CD14-positive monocyte (primary cell): ENCODE measurements around the gene PAFAH2. TPM values are rescaled to one million over a fixed set of nuclear protein-coding genes. Genes with fewer than 3 reads are reported as not detected.

Experiments used
- DNase-seq, 3 donors: peaks; one replicate each; pipeline ENCODE4 v3.0.0-alpha.2; 2011 to 2022
- H2AFZ ChIP-seq: 2 replicates; pipeline ENCODE4 v1.6.0; 2012; ENCODE audit warnings: mild to moderate bottlenecking, low read depth, low read length, inconsistent platforms; ENCODE audit not compliant: insufficient read depth, poor library complexity, severe bottlenecking
- H3K27ac ChIP-seq, 2 donors: 1 replicate in 1 of 2; 2 replicates in 1 of 2; pipeline ENCODE4 v1.5.1; 2012 to 2013; ENCODE audit warnings: low read length in 2 of 2, control low read depth in 1 of 2, inconsistent platforms in 1 of 2, low read depth in 1 of 2, mild to moderate bottlenecking in 1 of 2
- H3K27me3 ChIP-seq, 2 donors: one replicate each; pipeline versions ENCODE4 v1.6.0 to v1.6.1; 2011 to 2013; ENCODE audit warnings: low read length in 2 of 2; ENCODE audit not compliant: control insufficient read depth in 2 of 2, insufficient read depth in 2 of 2
- H3K36me3 ChIP-seq, 2 donors: replicated peaks in 1 of 2; 1 replicate in 1 of 2; 2 replicates in 1 of 2; pipeline versions ENCODE4 v1.5.1 to v1.6.1; 2012 to 2013; ENCODE audit warnings: low read length in 2 of 2, control low read depth in 1 of 2, inconsistent platforms in 1 of 2, mild to moderate bottlenecking in 1 of 2; ENCODE audit not compliant: insufficient read depth in 2 of 2, control insufficient read depth in 1 of 2
- H3K4me1 ChIP-seq, 2 donors: 1 replicate in 1 of 2; 2 replicates in 1 of 2; pipeline versions ENCODE4 v1.5.1 to v1.6.1; 2012 to 2013; ENCODE audit warnings: low read length in 2 of 2, control low read depth in 1 of 2, inconsistent platforms in 1 of 2, mild to moderate bottlenecking in 1 of 2, moderate library complexity in 1 of 2; ENCODE audit not compliant: insufficient read depth in 2 of 2, control insufficient read depth in 1 of 2
- H3K4me2 ChIP-seq: replicated peaks from 2 replicates; pipeline ENCODE3; 2012; ENCODE audit warnings: low read length, moderate library complexity, mild to moderate bottlenecking; ENCODE audit not compliant: poor library complexity, severe bottlenecking; ENCODE audit errors: extremely low read depth
- H3K4me3 ChIP-seq, 3 experiments: fragments of 200-600 bp in 1 of 3; sonication (generic) in 1 of 3; replicated peaks in 1 of 3; 1 replicate in 2 of 3; 2 replicates in 1 of 3; pipeline ENCODE4 v1.5.1; 2011 to 2013; ENCODE audit warnings: low read length in 3 of 3, mild to moderate bottlenecking in 3 of 3, control low read depth in 2 of 3, low read depth in 2 of 3, inconsistent platforms in 1 of 3, moderate library complexity in 1 of 3
- H3K79me2 ChIP-seq: 2 replicates; pipeline ENCODE4 v1.6.0; 2012; ENCODE audit warnings: mild to moderate bottlenecking, control low read depth, inconsistent platforms, low read length, moderate library complexity; ENCODE audit not compliant: insufficient read depth
- H3K9ac ChIP-seq: 2 replicates; pipeline ENCODE4 v1.6.0; 2017; ENCODE audit warnings: low read length, mild to moderate bottlenecking; ENCODE audit not compliant: insufficient read depth, poor library complexity, severe bottlenecking
- H3K9me3 ChIP-seq, 2 donors: replicated peaks in 1 of 2; 1 replicate in 1 of 2; 2 replicates in 1 of 2; pipeline versions ENCODE4 v1.5.1 to v1.6.1; 2012 to 2013; ENCODE audit warnings: low read length in 2 of 2, control low read depth in 1 of 2; ENCODE audit not compliant: control insufficient read depth in 1 of 2, insufficient read depth in 1 of 2
- H4K20me1 ChIP-seq: 2 replicates; pipeline ENCODE4 v1.6.0; 2012; ENCODE audit warnings: mild to moderate bottlenecking, low read length, control low read depth, moderate library complexity; ENCODE audit not compliant: insufficient read depth
- H3K27ac Mint-ChIP-seq, 7 donors: one replicate each; pipeline ENCODE4 v1.8.0; 2020; ENCODE audit warnings: mild to moderate bottlenecking in 7 of 7, mixed read lengths in 7 of 7, moderate library complexity in 6 of 7, inconsistent platforms in 2 of 7
- H3K27me3 Mint-ChIP-seq, 3 donors: one replicate each; pipeline ENCODE4 v1.8.0; 2021 to 2022; ENCODE audit warnings: low read depth in 3 of 3, mild to moderate bottlenecking in 3 of 3, mixed read lengths in 3 of 3, moderate library complexity in 3 of 3, inconsistent platforms in 1 of 3
- H3K36me3 Mint-ChIP-seq, 2 donors: one replicate each; pipeline ENCODE4 v1.8.0; 2020; ENCODE audit warnings: mixed read lengths in 2 of 2, inconsistent platforms in 1 of 2, mild to moderate bottlenecking in 1 of 2
- H3K4me1 Mint-ChIP-seq: one replicate; pipeline ENCODE4 v1.8.0; 2020; ENCODE audit warnings: mild to moderate bottlenecking, mixed read lengths
- H3K4me3 Mint-ChIP-seq, 2 donors: one replicate each; pipeline ENCODE4 v1.8.0; 2020; ENCODE audit warnings: mild to moderate bottlenecking in 2 of 2, mixed read lengths in 2 of 2, moderate library complexity in 1 of 2
- H3K9me3 Mint-ChIP-seq, 7 donors: one replicate each; pipeline ENCODE4 v1.8.0; 2020 to 2022; ENCODE audit warnings: mixed read lengths in 7 of 7, mild to moderate bottlenecking in 6 of 7, moderate library complexity in 6 of 7, inconsistent platforms in 2 of 7
- CTCF ChIP-seq: fragments of 200-600 bp; IDR thresholded peaks from one replicate; pipeline ENCODE4 v1.8.0; 2022; ENCODE audit warnings: antibody characterized with exemption, mild to moderate bottlenecking
- WGBS: methylation state at CpG from one replicate; pipeline ENCODE4 v1.1.5; 2013; ENCODE audit warnings: missing lambda C conversion rate; ENCODE audit not compliant: insufficient coverage; 5-methylcytosine and 5-hydroxymethylcytosine counted together
- intact Hi-C, 2 donors: fragments of 100-400 bp; cut with micrococcal nuclease; formaldehyde crosslinking; loops; one replicate each; pipeline versions ENCODE4 v1.15.0 to v1.15.1; 2023
- polyA plus RNA-seq, 3 donors: library from polyadenylated mRNA; depleted of rRNA in 1 of 3; unstranded in 2 of 3; stranded (reverse) in 1 of 3; fragments of 300-500 nt in 2 of 3; fragments of >200 nt in 1 of 3; fragmentation: Illumina TruSeq in 2 of 3; gene quantifications; 1 replicate in 2 of 3; 2 replicates in 1 of 3; pipeline ENCODE4 v1.2.3, GENCODE V29; 2012 to 2021

PAFAH2 gene
- polyA plus RNA-seq, 3 donors = 6.4 to 9.2 (median 6.8) TPM

GRCh38 chr1:25958465-25958864 is 39.4 kb downstream of the PAFAH2 start:
- H3K9ac ChIP-seq = no peak overlapping the region
- no peak for TF ChIP-seq CTCF
- intact Hi-C loops = no loop called here
- peaks cover 37 to 61% of the 10 kb centered on the region in 2 donors for H3K36me3 ChIP-seq
- H3K4me3 ChIP-seq = no peak overlapping the region
- H3K27me3 ChIP-seq = no peaks in the 10 kb centered on the region
- H3K4me1 ChIP-seq = no peaks in the 10 kb centered on the region
- no peaks in the 10 kb centered on the region for H3K4me1 Mint-ChIP-seq
- peaks cover 0 to 5% of the 10 kb centered on the region in 2 donors for H3K9me3 ChIP-seq
- no peaks in the 10 kb centered on the region for H3K79me2 ChIP-seq
- peaks cover 3 to 8% (median 6%) of the 10 kb centered on the region in 7 donors for H3K9me3 Mint-ChIP-seq
- 79% methylated on average over 2 of the region's 6 CpGs for WGBS
- no peak overlapping the region for H3K4me3 Mint-ChIP-seq
- H2AFZ ChIP-seq = no peak overlapping the region
- no peak overlapping the region for H3K4me2 ChIP-seq
- no peak overlapping the region for H3K27ac ChIP-seq
- no peaks in the 10 kb centered on the region for H4K20me1 ChIP-seq
- H3K27me3 Mint-ChIP-seq = peaks cover 0 to 2% (median 0%) of the 10 kb centered on the region in 3 donors
- peaks cover 51 to 58% of the 10 kb centered on the region in 2 donors for H3K36me3 Mint-ChIP-seq
- no peak overlapping the region for H3K27ac Mint-ChIP-seq
- no peak for DNase-seq

GRCh38 chr1:25955553-25955952 is 42.3 kb downstream of the PAFAH2 start:
- no peak for DNase-seq
- no peak overlapping the region for H3K27ac Mint-ChIP-seq
- no peak overlapping the region for H3K4me3 Mint-ChIP-seq

More at GRCh38 chr1:25955553-25955952, 42.3 kb downstream of the PAFAH2 start:
- H3K9ac ChIP-seq = no peak overlapping the region
- no peak overlapping the region for H3K4me2 ChIP-seq
- intact Hi-C loops = no loop called here
- Mint-ChIP-seq H3K4me1 (no peaks in the 10 kb centered on the region), H3K27me3 (peaks cover 0 to 2% (median 2%) of the 10 kb centered on the region in 3 donors), H3K36me3 (peaks cover 25 to 30% of the 10 kb centered on the region in 2 donors), H3K9me3 (peaks cover 3 to 8% (median 6%) of the 10 kb centered on the region in 7 donors)
- peaks cover 13 to 34% of the 10 kb centered on the region in 2 donors for H3K36me3 ChIP-seq
- H3K79me2 ChIP-seq = no peaks in the 10 kb centered on the region
- H3K4me1 ChIP-seq = no peaks in the 10 kb centered on the region
- no peak overlapping the region for H2AFZ ChIP-seq
- H4K20me1 ChIP-seq = no peaks in the 10 kb centered on the region
- no peak for TF ChIP-seq CTCF
- peaks cover 0 to 5% of the 10 kb centered on the region in 2 donors for H3K9me3 ChIP-seq
- H3K27ac ChIP-seq = no peak overlapping the region
- no peaks in the 10 kb centered on the region for H3K27me3 ChIP-seq
- no peak overlapping the region for H3K4me3 ChIP-seq
